ENCODE results near the gene AWAT2.

- TF ChIP-seq CTCF (IDR thresholded peaks at IDR 0.05) (no peak), POLR2A (IDR thresholded peaks at IDR 0.05) (no peak)
These were observed 33.0 kb upstream of the AWAT2 start for GRCh38 chrX:70082723-70083122.

All from esophagus squamous epithelium (tissue), 4 donors.